GM19468 (cell line): Measurements from ENCODE around the gene COPA.
"Not testable (repeated sequence)": the region's sequence is repeated elsewhere in the genome, so short reads cannot be mapped to it uniquely, and the experiment has no call there.

Source experiments
- ATAC-seq: cut with Tn5 transposase; IDR thresholded peaks from one replicate; pipeline ENCODE4 v1.9.1; 2021; ENCODE audit warnings: mild to moderate bottlenecking, moderate library complexity, moderate number of reproducible peaks; ENCODE audit not compliant: unreplicated experiment; ENCODE audit errors: extremely low read depth

COPA gene

GRCh38 chr1:160342953-160343869, at the start of gene COPA, which contains the start of gene NCSTN:
COPA (minus strand) TSS chr1:160343250; CDS start chr1:160343170, 80 bp downstream.
NCSTN (plus strand) TSS chr1:160343383; CDS start chr1:160343397, 14 bp downstream.
- no peak for ATAC-seq

GRCh38 chr1:160388406-160388805, 45.4 kb upstream of the COPA start:
- ATAC-seq: not testable (repeated sequence)

- ATAC-seq: not testable (repeated sequence)
Observed at GRCh38 chr1:160384812-160385211, 41.8 kb upstream of the COPA start.

- ATAC-seq: no peak
Observed at GRCh38 chr1:160377585-160378206, 34.6 kb upstream of the COPA start.

GRCh38 chr1:160376525-160377131, 33.6 kb upstream of the COPA start:
- ATAC-seq: no peak

GRCh38 chr1:160375788-160376524, 32.9 kb upstream of the COPA start:
- ATAC-seq: no peak

GRCh38 chr1:160374306-160375110, 31.5 kb upstream of the COPA start:
- no peak for ATAC-seq

GRCh38 chr1:160373696-160374095, 30.6 kb upstream of the COPA start:
- ATAC-seq: no peak

GRCh38 chr1:160371756-160372155, 28.7 kb upstream of the COPA start:
- no peak for ATAC-seq

- no peak for ATAC-seq
Observed at GRCh38 chr1:160371346-160371631, 28.2 kb upstream of the COPA start.

GRCh38 chr1:160370561-160371345, 27.7 kb upstream of the COPA start:
- no peak for ATAC-seq

- no peak for ATAC-seq
Observed at GRCh38 chr1:160369087-160369486, 26.0 kb upstream of the COPA start.

GRCh38 chr1:160367934-160368923, 25.2 kb upstream of the COPA start:
- no peak for ATAC-seq

- no peak for ATAC-seq
Observed at GRCh38 chr1:160367516-160367900, 24.5 kb upstream of the COPA start.

- no peak for ATAC-seq
Observed at GRCh38 chr1:160366731-160367515, 23.9 kb upstream of the COPA start, which contains the start of gene NHLH1. NHLH1 (plus strand) TSS chr1:160367071; CDS start chr1:160370732, 3,661 bp downstream.

- ATAC-seq: no peak
Observed at GRCh38 chr1:160365325-160365724, 22.3 kb upstream of the COPA start.
